Uterus (tissue), 4 donors: ENCODE measurements around the gene ADGRL4. TPM values are rescaled to one million over a fixed set of nuclear protein-coding genes. Genes with fewer than 3 reads are reported as not detected.

Experiments
- DNase-seq, 2 donors: peaks; one replicate each; pipeline ENCODE4 v3.0.0-alpha.2; 2019 to 2020
- H3K27ac ChIP-seq, 2 donors: fragments of 200-600 bp; sonication (generic); 1 replicate in 1 of 2; 2 replicates in 1 of 2; pipeline ENCODE4 v1.5.1; 2016 to 2018
- H3K27me3 ChIP-seq, 2 donors: fragments of 200-600 bp; sonication (generic); one replicate each; pipeline ENCODE4 v1.5.1; 2018 to 2019; ENCODE audit warnings: control low read depth in 1 of 2
- H3K36me3 ChIP-seq, 2 donors: fragments of 200-600 bp; sonication (generic); one replicate each; pipeline ENCODE4 v1.5.1; 2019; ENCODE audit warnings: control low read depth in 1 of 2
- H3K4me1 ChIP-seq, 2 donors: fragments of 200-600 bp; sonication (generic); one replicate each; pipeline ENCODE4 v1.5.1; 2018 to 2019; ENCODE audit warnings: control low read depth in 1 of 2
- H3K4me3 ChIP-seq, 2 donors: fragments of 200-600 bp; sonication (generic); 1 replicate in 1 of 2; 2 replicates in 1 of 2; pipeline ENCODE4 v1.5.1; 2018 to 2019; ENCODE audit warnings: mild to moderate bottlenecking in 1 of 2
- H3K9me3 ChIP-seq, 2 donors: fragments of 200-600 bp; sonication (generic); one replicate each; pipeline ENCODE4 v1.5.1; 2019; ENCODE audit warnings: control low read depth in 1 of 2
- CTCF ChIP-seq, 4 experiments: fragments of 200-600 bp in 2 of 4; fragments of 450-650 bp in 2 of 4; sonication (generic) in 2 of 4; IDR thresholded peaks; one replicate each; pipeline ENCODE4 v1.5.1; 2016 to 2019; ENCODE audit warnings: antibody characterized with exemption in 4 of 4, mild to moderate bottlenecking in 2 of 4, moderate library complexity in 1 of 4
- POLR2A ChIP-seq, 2 donors: fragments of 450-650 bp; IDR thresholded peaks; one replicate each; pipeline ENCODE4 v1.6.1; 2016; ENCODE audit warnings: antibody characterized with exemption in 2 of 2, mild to moderate bottlenecking in 1 of 2, moderate library complexity in 1 of 2
- intact Hi-C: fragments of 100-400 bp; cut with DNase I; formaldehyde crosslinking; loops from one replicate; pipeline ENCODE4 v1.15.1; 2023; ENCODE audit warnings: low total_unique reads
- total RNA-seq, 4 donors: library from RNA; depleted of rRNA in 3 of 4; stranded (reverse); fragments of >200 nt in 3 of 4; gene quantifications; one replicate each; pipeline versions ENCODE4 v1.1.0 to v1.2.4, GENCODE V29; 2014 to 2023
- donor health status: DM: yes; HTN: yes; CAD: no.

Gene ADGRL4
- total RNA-seq, 4 donors from 2014 or later = 19.0 to 54.9 (median 30.3) TPM

DNA sequence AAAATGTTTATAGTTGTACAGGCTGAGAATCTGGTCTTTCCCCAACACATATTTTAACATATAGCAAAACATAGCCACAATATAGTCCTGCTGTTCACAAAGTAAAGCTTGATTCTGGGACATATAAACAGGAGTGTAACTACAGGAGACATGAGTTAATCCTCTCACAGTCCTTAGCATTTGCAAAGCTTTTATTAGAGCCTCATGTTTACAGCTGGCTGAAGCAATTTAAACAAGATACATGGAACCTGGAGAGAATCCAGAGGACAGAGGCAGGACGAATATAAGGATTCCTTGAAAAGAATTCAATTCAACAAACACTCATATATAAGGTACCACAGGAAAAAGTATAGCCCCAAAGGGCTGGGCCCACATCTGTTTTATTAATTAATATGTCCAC is 163.4 kb downstream of the ADGRL4 start:
- Histone ChIP-seq H3K4me1 (no peaks in the 10 kb centered on the region), H3K9me3 (no peaks in the 10 kb centered on the region), H3K27ac (no peak overlapping the region), H3K27me3 (no peaks in the 10 kb centered on the region), H3K4me3 (no peak overlapping the region), H3K36me3 (no peaks in the 10 kb centered on the region)
- no peak for TF ChIP-seq CTCF (IDR thresholded peaks at IDR 0.05)
- TF ChIP-seq POLR2A (IDR thresholded peaks at IDR 0.05) = no peak
- DNase-seq = no peak
- intact Hi-C loops = no loop called here

DNA sequence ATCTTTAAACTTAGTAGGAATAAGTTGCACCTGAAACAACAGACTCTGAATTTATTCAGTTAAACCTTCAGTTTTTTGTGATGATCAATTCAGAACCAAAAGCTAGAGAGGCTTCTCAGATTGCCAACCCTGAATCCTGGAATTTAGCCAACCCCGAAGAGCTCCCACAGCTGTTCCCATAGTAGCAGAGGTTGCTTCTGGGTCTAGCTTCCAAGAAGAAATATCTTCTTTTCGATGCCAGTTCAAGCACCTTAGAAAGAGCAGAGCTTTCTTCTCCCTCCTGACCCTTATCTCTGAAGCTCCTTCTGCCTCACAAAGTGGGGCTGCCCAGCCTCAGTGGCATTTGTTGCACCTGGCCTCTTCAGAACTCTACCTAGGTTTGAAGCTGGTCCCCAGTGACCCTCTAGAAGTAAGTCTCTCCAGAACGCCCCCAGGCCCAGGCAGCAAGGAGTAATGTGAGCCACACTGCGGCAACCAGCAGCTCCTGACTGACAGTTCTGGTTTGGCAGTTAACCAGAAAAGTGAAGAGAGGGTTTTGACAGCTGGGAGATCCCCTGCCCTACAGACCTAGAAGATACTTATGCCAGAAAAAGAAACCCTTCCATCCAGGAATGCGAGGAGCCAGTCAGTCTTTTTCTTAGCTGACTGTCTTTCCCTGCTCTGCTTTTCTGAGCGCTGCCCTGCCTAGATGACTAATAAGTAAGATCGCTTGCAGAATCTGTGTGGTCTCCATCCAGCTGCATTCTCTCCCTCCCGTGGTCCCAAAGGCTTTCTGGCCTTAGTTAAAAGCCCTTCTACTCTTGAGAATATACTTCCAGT is 165.9 kb downstream of the ADGRL4 start:
- TF ChIP-seq POLR2A (IDR thresholded peaks at IDR 0.05) = no peak
- H3K36me3 ChIP-seq = no peaks in the 10 kb centered on the region
- H3K4me1 ChIP-seq = no peaks in the 10 kb centered on the region
- no peaks in the 10 kb centered on the region for H3K9me3 ChIP-seq
- H3K27ac ChIP-seq = no peak overlapping the region
- intact Hi-C loops = no loop called here
- H3K27me3 ChIP-seq = no peaks in the 10 kb centered on the region
- H3K4me3 ChIP-seq = no peak overlapping the region
- no peak for DNase-seq
